ENCODE results near the gene GRIK3. TPM values are rescaled to one million over a fixed set of nuclear protein-coding genes. Genes with fewer than 3 reads are reported as not detected.

GRIK3 gene
- total and polyA plus RNA-seq, 2 of the 8 experiments (the other 6 are each of a cell fraction or from before 2014, with no cell fraction given) = 2.1 to 3.4 TPM

- Histone ChIP-seq H2AFZ (ENCODE audit: low read length) (no peak overlapping the region), H2BK120ac (replicated peaks; ENCODE audit: low read depth, low read length) (no peak overlapping the region), H4K5ac (ENCODE audit: insufficient read length, low read depth, low read length) (no peak overlapping the region), H3K23me2 (ENCODE audit: low read depth, low read length) (no peaks in the 10 kb centered on the region; the same call in 1 of the 2 replicates), H2BK15ac (ENCODE audit: low read length) (no peak overlapping the region), H3K9ac (replicated peaks in 1 of 4; ENCODE audit: extremely low read depth in 1 of 4, low read depth in 3 of 4, low read length in 3 of 4) (no peak overlapping the region), H3K27me3 (replicated peaks in 1 of 4; ENCODE audit: control insufficient read depth in 3 of 4, extremely low read depth in 1 of 4, insufficient read depth in 3 of 4, low read length in 3 of 4) (no peaks in the 10 kb centered on the region; a peak in 1 of 7 replicates), H3K4ac (replicated peaks; ENCODE audit: insufficient read length, low read depth, low read length) (no peak overlapping the region), H4K20me1 (replicated peaks in 1 of 2; ENCODE audit: control insufficient read depth in 1 of 2, insufficient read depth in 2 of 2, low read length in 2 of 2) (no peaks in the 10 kb centered on the region), H3K4me2 (ENCODE audit: insufficient read depth in 1 of 2, low read depth in 2 of 2, low read length in 2 of 2) (no peak overlapping the region), H4K91ac (replicated peaks; ENCODE audit: insufficient read length, low read length) (no peak overlapping the region), H2BK5ac (ENCODE audit: low read depth, low read length) (no peak overlapping the region), H3K18ac (ENCODE audit: extremely low read depth, low read length) (no peak overlapping the region), H3K9me3 (ENCODE audit: insufficient read depth in 2 of 2, low read depth in 1 of 2, low read length in 1 of 2) (no peaks in the 10 kb centered on the region; a peak in 1 of 4 replicates), H3K79me1 (ENCODE audit: low read depth, low read length) (no peaks in the 10 kb centered on the region), H3K14ac (ENCODE audit: insufficient read length) (no peak overlapping the region), H3K23ac (ENCODE audit: insufficient read length) (no peak overlapping the region), H3K4me1 (replicated peaks in 1 of 4; ENCODE audit: control insufficient read depth in 3 of 4, insufficient read depth in 4 of 4, low read length in 3 of 4) (no peaks in the 10 kb centered on the region; a peak in 1 of 7 replicates), H3K4me3 (ENCODE audit: extremely low read depth in 1 of 4, insufficient read depth in 2 of 4, low read depth in 3 of 4, low read length in 4 of 4) (no peak overlapping the region), H3K36me3 (ENCODE audit: control insufficient read depth in 2 of 4, insufficient read depth in 4 of 4, low read length in 3 of 4) (no peaks in the 10 kb centered on the region), H2BK12ac (ENCODE audit: low read depth, low read length) (no peak overlapping the region), H4K8ac (ENCODE audit: extremely low read depth, insufficient read depth, low read length) (no peak overlapping the region), H2BK20ac (ENCODE audit: low read length) (no peak overlapping the region), H3K27ac (ENCODE audit: low read depth, low read length) (no peak overlapping the region), H3K79me2 (ENCODE audit: control insufficient read depth in 1 of 2, insufficient read depth in 2 of 2, low read length in 2 of 2) (no peaks in the 10 kb centered on the region), H3K56ac (replicated peaks; ENCODE audit: insufficient read length, low read depth, low read length) (no peak overlapping the region), H2AK5ac (ENCODE audit: low read depth, low read length) (no peak overlapping the region)
- WGBS, 2 experiments (ENCODE audit: extremely low coverage in 1 of 2, insufficient coverage in 1 of 2, insufficient read length in 1 of 2, insufficient replicate concordance in 2 of 2, low coverage in 1 of 2, low lambda C conversion rate in 2 of 2, missing lambda C conversion rate in 1 of 2) = 87% methylated on average over 3 of the region's 3 CpGs; no CpG with 5 or more reads in 1 of the 2 experiments
- DNase-seq (ENCODE audit: low read depth in 1 of 2, low spot score in 2 of 2) = no peak
- CTCF ChIA-PET (ENCODE audit: partially characterized antibody) = interaction anchor here (0.6 to 1.9 kb wide), 8 partner anchors 16 to 390 kb away, joined by 3 to 4 read pairs (median 3); no protein-coding TSS in a partner anchor
- FAIRE-seq = no peak
- POLR2A ChIA-PET (ENCODE audit: partially characterized antibody) = no interaction called here
- TF ChIP-seq POLR2A (IDR thresholded peaks at IDR 0.05; ENCODE audit: control extremely low read depth in 1 of 2, low read depth in 2 of 2, low read length in 2 of 2) (no peak), TAF1 (IDR thresholded peaks at IDR 0.05; ENCODE audit: low read depth, low read length) (no peak), MAX (IDR thresholded peaks at IDR 0.05) (no peak), KDM4A (IDR thresholded peaks at IDR 0.05; ENCODE audit: low read depth, low read length, severe bottlenecking) (no peak), JUND (IDR thresholded peaks at IDR 0.05; ENCODE audit: low read length) (no peak), TAF7 (optimal IDR thresholded peaks at IDR 0.05; ENCODE audit: borderline replicate concordance, low read depth, low read length) (no peak), FOSL1 (IDR thresholded peaks at IDR 0.05; ENCODE audit: insufficient read depth, low read depth, low read length) (no peak), RFX5 (IDR thresholded peaks at IDR 0.05; ENCODE audit: borderline replicate concordance, low read depth, low read length) (no peak), CEBPB (IDR thresholded peaks at IDR 0.05; ENCODE audit: low read depth, low read length) (no peak), POLR2AphosphoS5 (IDR thresholded peaks at IDR 0.05; ENCODE audit: low read depth, low read length) (no peak), KDM1A (IDR thresholded peaks at IDR 0.05; ENCODE audit: borderline replicate concordance, low read length) (no peak), CHD2 (IDR thresholded peaks at IDR 0.05; ENCODE audit: low read length) (no peak), ATF2 (IDR thresholded peaks at IDR 0.05; ENCODE audit: low read length) (no peak), TEAD4 (IDR thresholded peaks at IDR 0.05; ENCODE audit: low read depth, low read length) (no peak)
Measured at GRCh38 chr1:36905941-36906340, 128.4 kb downstream of the GRIK3 start.
